Mucosa of rectum (tissue), 2 donors: Measurements from ENCODE around the gene IYD.

Source experiments
- H3K27ac ChIP-seq, 2 donors: one replicate each; pipeline ENCODE4 v1.7.0; 2013; ENCODE audit warnings: inconsistent platforms in 2 of 2, low read depth in 2 of 2, low read length in 2 of 2
- H3K27me3 ChIP-seq, 2 donors: one replicate each; pipeline ENCODE4 v1.7.0; 2013; ENCODE audit warnings: low read length in 2 of 2; ENCODE audit not compliant: control insufficient read depth in 2 of 2, insufficient read depth in 2 of 2
- H3K36me3 ChIP-seq, 2 donors: one replicate each; pipeline ENCODE4 v1.7.0; 2013; ENCODE audit warnings: low read length in 2 of 2; ENCODE audit not compliant: control insufficient read depth in 2 of 2, insufficient read depth in 2 of 2
- H3K4me1 ChIP-seq, 2 donors: one replicate each; pipeline ENCODE4 v1.7.0; 2013; ENCODE audit warnings: low read length in 2 of 2, mild to moderate bottlenecking in 1 of 2; ENCODE audit not compliant: control insufficient read depth in 2 of 2, insufficient read depth in 2 of 2
- H3K4me3 ChIP-seq, 2 donors: one replicate each; pipeline ENCODE4 v1.7.0; 2013; ENCODE audit warnings: low read length in 2 of 2
- H3K9ac ChIP-seq, 2 donors: one replicate each; pipeline ENCODE4 v1.7.0; 2013; ENCODE audit warnings: low read length in 2 of 2, low read depth in 1 of 2, mild to moderate bottlenecking in 1 of 2
- H3K9me3 ChIP-seq, 2 donors: one replicate each; pipeline ENCODE4 v1.7.0; 2013; ENCODE audit warnings: low read length in 2 of 2; ENCODE audit not compliant: control insufficient read depth in 2 of 2
- donor health status: healthy.
- donor health status: Normal muscosa, but diverticular disease.

IYD gene

GRCh38 chr6:150368762-150369161, at the start of gene IYD:
Gene IYD, plus strand, starts transcription at chr6:150369012. Its CDS starts 20 bp downstream, at chr6:150369032.
- H3K4me1 ChIP-seq, result peaks cover 0 to 9% of the 10 kb centered on the region in 2 donors
- H3K9ac ChIP-seq, result peak within 1 kb of the TSS in 1 of 2 donors; percentile 6
- H3K9me3 ChIP-seq, result peaks cover 0 to 2% of the 10 kb centered on the region in 2 donors
- peak within 1 kb of the TSS; percentile 85 for H3K27ac ChIP-seq
- no peaks in the 10 kb centered on the region for H3K27me3 ChIP-seq
- peak within 1 kb of the TSS; percentile 42 to 63 for H3K4me3 ChIP-seq
- no peaks in the 10 kb centered on the region for H3K36me3 ChIP-seq

- Histone ChIP-seq H3K27ac (no peak overlapping the region), H3K4me1 (no peaks in the 10 kb centered on the region), H3K4me3 (no peak overlapping the region)
Measured at GRCh38 chr6:150319924-150320323, 48.9 kb upstream of the IYD start.

GRCh38 chr6:150320442-150320841, 48.4 kb upstream of the IYD start:
- Histone ChIP-seq H3K9ac (no peak overlapping the region), H3K4me1 (no peaks in the 10 kb centered on the region), H3K27ac (no peak overlapping the region), H3K4me3 (no peak overlapping the region), H3K36me3 (no peaks in the 10 kb centered on the region), H3K9me3 (no peaks in the 10 kb centered on the region), H3K27me3 (no peaks in the 10 kb centered on the region)

More at GRCh38 chr6:150319924-150320323, 48.9 kb upstream of the IYD start:
- Histone ChIP-seq H3K27me3 (no peaks in the 10 kb centered on the region), H3K36me3 (no peaks in the 10 kb centered on the region), H3K9ac (no peak overlapping the region), H3K9me3 (no peaks in the 10 kb centered on the region)

GRCh38 chr6:150322466-150322871, 46.3 kb upstream of the IYD start:
- no peaks in the 10 kb centered on the region for H3K36me3 ChIP-seq
- no peak overlapping the region for H3K4me3 ChIP-seq
- H3K27ac ChIP-seq, result no peak overlapping the region
- no peak overlapping the region for H3K9ac ChIP-seq
- H3K9me3 ChIP-seq, result no peaks in the 10 kb centered on the region
- H3K4me1 ChIP-seq, result no peaks in the 10 kb centered on the region
- H3K27me3 ChIP-seq, result no peaks in the 10 kb centered on the region

- Histone ChIP-seq H3K27ac (no peak overlapping the region), H3K36me3 (no peaks in the 10 kb centered on the region), H3K27me3 (no peaks in the 10 kb centered on the region), H3K9ac (no peak overlapping the region), H3K9me3 (no peaks in the 10 kb centered on the region), H3K4me3 (no peak overlapping the region), H3K4me1 (no peaks in the 10 kb centered on the region)
Measured at GRCh38 chr6:150323205-150323604, 45.6 kb upstream of the IYD start.

GRCh38 chr6:150324044-150324443, 44.8 kb upstream of the IYD start:
- no peaks in the 10 kb centered on the region for H3K9me3 ChIP-seq
- H3K9ac ChIP-seq, result no peak overlapping the region
- H3K27me3 ChIP-seq, result no peaks in the 10 kb centered on the region
- H3K4me1 ChIP-seq, result no peaks in the 10 kb centered on the region
- no peaks in the 10 kb centered on the region for H3K36me3 ChIP-seq
- no peak overlapping the region for H3K4me3 ChIP-seq
- H3K27ac ChIP-seq, result no peak overlapping the region

GRCh38 chr6:150325066-150325772, 43.6 kb upstream of the IYD start:
- Histone ChIP-seq H3K27ac (no peak overlapping the region), H3K9me3 (no peaks in the 10 kb centered on the region)

GRCh38 chr6:150327117-150327774, 41.6 kb upstream of the IYD start:
- H3K36me3 ChIP-seq, result no peaks in the 10 kb centered on the region
- H3K9me3 ChIP-seq, result no peaks in the 10 kb centered on the region
- no peaks in the 10 kb centered on the region for H3K4me1 ChIP-seq
- H3K27me3 ChIP-seq, result no peaks in the 10 kb centered on the region
- H3K27ac ChIP-seq, result no peak overlapping the region
- H3K9ac ChIP-seq, result no peak overlapping the region
- no peak overlapping the region for H3K4me3 ChIP-seq

More at GRCh38 chr6:150325066-150325772, 43.6 kb upstream of the IYD start:
- Histone ChIP-seq H3K4me1 (no peaks in the 10 kb centered on the region), H3K36me3 (no peaks in the 10 kb centered on the region), H3K9ac (no peak overlapping the region), H3K4me3 (no peak overlapping the region), H3K27me3 (no peaks in the 10 kb centered on the region)

GRCh38 chr6:150328744-150329405, 39.9 kb upstream of the IYD start:
- Histone ChIP-seq H3K9ac (no peak overlapping the region), H3K36me3 (no peaks in the 10 kb centered on the region), H3K27me3 (no peaks in the 10 kb centered on the region), H3K4me1 (no peaks in the 10 kb centered on the region), H3K27ac (no peak overlapping the region), H3K9me3 (no peaks in the 10 kb centered on the region), H3K4me3 (no peak overlapping the region)

GRCh38 chr6:150331344-150331743, 37.5 kb upstream of the IYD start:
- Histone ChIP-seq H3K9ac (no peak overlapping the region), H3K4me1 (no peaks in the 10 kb centered on the region), H3K27ac (no peak overlapping the region), H3K9me3 (no peaks in the 10 kb centered on the region), H3K36me3 (no peaks in the 10 kb centered on the region), H3K4me3 (no peak overlapping the region), H3K27me3 (no peaks in the 10 kb centered on the region)
